ENCODE data around the gene TMPRSS2. TPM values are rescaled to one million over a fixed set of nuclear protein-coding genes. Genes with fewer than 3 reads are reported as not detected.
"Not testable (repeated sequence)": the region's sequence is repeated elsewhere in the genome, so short reads cannot be mapped to it uniquely, and the experiment has no call there.

Gene TMPRSS2
- polyA plus RNA-seq, 4 donors: 108 to 167 (median 136) TPM

DNA sequence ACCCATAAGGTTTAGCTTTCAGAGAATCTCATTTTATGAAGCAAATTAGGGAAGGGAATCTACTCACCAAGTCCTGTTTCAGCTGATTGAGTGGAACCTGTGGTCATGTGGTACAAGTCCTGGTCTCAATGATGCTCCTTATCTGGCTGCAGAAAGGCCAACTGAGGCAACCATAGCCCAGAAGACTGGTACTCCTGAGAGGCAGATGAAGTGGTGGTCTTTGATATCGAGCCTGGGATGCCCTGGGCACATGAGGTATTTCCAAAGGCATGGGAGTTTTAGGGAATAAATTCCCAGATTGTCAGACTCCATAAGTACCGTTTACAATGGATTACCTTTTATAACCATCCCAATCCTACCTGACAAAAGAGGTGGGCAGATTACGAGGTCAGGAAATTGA lies 78.7 kb downstream of the TMPRSS2 start:
- DNase-seq: no peak
- Histone ChIP-seq H3K36me3 (ENCODE audit: control insufficient read depth in 3 of 3, insufficient read depth in 2 of 3, low read depth in 1 of 3, low read length in 3 of 3) (peaks cover 7 to 18% (median 10%) of the 10 kb centered on the region in 3 donors), H3K27me3 (ENCODE audit: control insufficient read depth in 3 of 3, insufficient read depth in 3 of 3, low read length in 3 of 3) (peaks cover 0 to 10% (median 0%) of the 10 kb centered on the region in 3 donors), H3K27ac (ENCODE audit: low read depth in 1 of 3, low read length in 2 of 3) (no peak overlapping the region), H3K9me3 (ENCODE audit: control insufficient read depth in 2 of 2, insufficient read depth in 1 of 2, low read depth in 1 of 2, low read length in 1 of 2) (no peaks in the 10 kb centered on the region), H3K4me1 (ENCODE audit: control insufficient read depth in 3 of 3, insufficient read depth in 2 of 3, low read depth in 1 of 3, low read length in 2 of 3) (peaks cover 4 to 23% (median 7%) of the 10 kb centered on the region in 3 donors), H3K4me3 (ENCODE audit: low read depth in 1 of 3, low read length in 3 of 3) (no peak overlapping the region)
- no peak for FAIRE-seq
- WGBS, 3 donors: 91 to 94% (median 92%) methylated on average over 3 of the region's 3 CpGs

DNA sequence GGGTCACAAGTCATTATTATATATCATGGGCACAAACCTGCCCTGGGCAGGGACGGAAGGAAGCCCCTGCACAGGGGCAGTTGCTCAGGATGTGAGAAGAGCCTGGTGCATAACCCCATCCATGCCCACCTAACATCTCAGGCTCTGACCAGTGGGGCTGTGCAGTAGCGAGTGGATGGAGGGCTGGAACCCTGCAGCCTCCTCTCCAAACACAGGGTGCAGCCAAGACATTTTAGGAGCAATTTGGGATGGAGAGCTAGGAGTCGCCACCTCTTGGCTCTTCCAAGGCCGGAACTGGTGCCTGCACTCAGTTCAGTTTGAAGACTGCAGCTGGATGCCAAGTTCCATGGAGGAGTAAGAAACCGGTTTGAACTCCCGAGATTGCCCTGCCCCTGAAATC lies 79.1 kb downstream of the TMPRSS2 start:
- Histone ChIP-seq H3K27ac (ENCODE audit: low read depth in 1 of 3, low read length in 2 of 3) (no peak overlapping the region), H3K36me3 (ENCODE audit: control insufficient read depth in 3 of 3, insufficient read depth in 2 of 3, low read depth in 1 of 3, low read length in 3 of 3) (peaks cover 5 to 18% (median 10%) of the 10 kb centered on the region in 3 donors), H3K4me3 (ENCODE audit: low read depth in 1 of 3, low read length in 3 of 3) (no peak overlapping the region), H3K4me1 (ENCODE audit: control insufficient read depth in 3 of 3, insufficient read depth in 2 of 3, low read depth in 1 of 3, low read length in 2 of 3) (peaks cover 4 to 21% (median 7%) of the 10 kb centered on the region in 3 donors), H3K9me3 (ENCODE audit: control insufficient read depth in 2 of 2, insufficient read depth in 1 of 2, low read depth in 1 of 2, low read length in 1 of 2) (no peaks in the 10 kb centered on the region), H3K27me3 (ENCODE audit: control insufficient read depth in 3 of 3, insufficient read depth in 3 of 3, low read length in 3 of 3) (peaks cover 0 to 10% (median 0%) of the 10 kb centered on the region in 3 donors)
- DNase-seq (no peak), FAIRE-seq (no peak)
- 87 to 89% (median 88%) methylated on average over 6 of the region's 6 CpGs for WGBS, 3 donors

DNA sequence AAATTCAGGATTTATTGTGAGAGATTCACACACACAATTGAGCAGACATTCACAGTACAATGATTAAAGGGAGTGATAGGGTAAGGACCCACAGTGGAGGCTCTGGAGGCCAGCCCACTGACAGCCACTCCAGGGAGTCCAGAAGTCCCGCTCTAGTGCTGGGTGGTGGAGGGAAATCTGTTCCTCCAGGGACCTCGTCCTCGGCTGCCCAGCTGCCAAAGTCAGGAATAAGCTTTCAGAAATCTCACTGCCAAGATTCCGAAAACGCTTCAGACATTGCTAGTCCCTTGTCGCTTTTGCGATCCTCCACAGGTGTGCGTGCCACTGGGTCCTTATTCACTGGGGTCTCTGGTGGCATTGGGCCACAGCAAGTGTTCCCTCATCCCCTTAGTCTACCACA lies 79.6 kb downstream of the TMPRSS2 start:
- WGBS, 3 donors: 93 to 96% (median 96%) methylated on average over 8 of the region's 8 CpGs
- H3K4me3 ChIP-seq (ENCODE audit: low read depth in 1 of 3, low read length in 3 of 3): no peak overlapping the region
- no peak for DNase-seq
- FAIRE-seq: no peak
- no peak overlapping the region for H3K27ac ChIP-seq (ENCODE audit: low read depth in 1 of 3, low read length in 2 of 3)
- H3K4me1 ChIP-seq (ENCODE audit: control insufficient read depth in 3 of 3, insufficient read depth in 2 of 3, low read depth in 1 of 3, low read length in 2 of 3): peaks cover 4 to 17% (median 7%) of the 10 kb centered on the region in 3 donors
- H3K27me3 ChIP-seq (ENCODE audit: control insufficient read depth in 3 of 3, insufficient read depth in 3 of 3, low read length in 3 of 3): peaks cover 0 to 10% (median 0%) of the 10 kb centered on the region in 3 donors
- peaks cover 3 to 18% (median 7%) of the 10 kb centered on the region in 3 donors for H3K36me3 ChIP-seq (ENCODE audit: control insufficient read depth in 3 of 3, insufficient read depth in 2 of 3, low read depth in 1 of 3, low read length in 3 of 3)
- H3K9me3 ChIP-seq (ENCODE audit: control insufficient read depth in 2 of 2, insufficient read depth in 1 of 2, low read depth in 1 of 2, low read length in 1 of 2): no peaks in the 10 kb centered on the region

DNA sequence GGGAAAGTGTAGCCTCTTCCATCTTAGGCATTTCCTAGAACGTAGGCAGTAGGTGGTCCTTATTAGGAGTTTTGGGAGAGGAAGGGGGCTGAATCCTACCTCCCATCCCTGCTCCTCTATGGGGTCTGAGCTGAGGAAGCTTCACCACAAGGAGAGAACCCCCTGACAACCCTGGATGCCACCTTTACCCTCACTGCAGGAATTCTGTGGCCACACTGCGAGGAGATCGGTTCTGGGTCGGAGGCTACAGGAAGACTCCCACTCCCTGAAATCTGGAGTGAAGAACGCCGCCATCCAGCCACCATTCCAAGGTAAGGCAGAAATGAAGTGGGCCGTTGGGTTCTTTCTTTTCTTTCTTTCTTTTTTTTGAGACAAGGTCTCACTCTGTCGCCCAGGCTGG lies 80.4 kb downstream of the TMPRSS2 start:
- Histone ChIP-seq H3K9me3 (ENCODE audit: control insufficient read depth in 2 of 2, insufficient read depth in 1 of 2, low read depth in 1 of 2, low read length in 1 of 2) (no peaks in the 10 kb centered on the region), H3K27me3 (ENCODE audit: control insufficient read depth in 3 of 3, insufficient read depth in 3 of 3, low read length in 3 of 3) (peaks cover 0 to 10% (median 0%) of the 10 kb centered on the region in 3 donors), H3K27ac (ENCODE audit: low read depth in 1 of 3, low read length in 2 of 3) (no peak overlapping the region), H3K4me1 (ENCODE audit: control insufficient read depth in 3 of 3, insufficient read depth in 2 of 3, low read depth in 1 of 3, low read length in 2 of 3) (peaks cover 4 to 10% (median 4%) of the 10 kb centered on the region in 3 donors), H3K4me3 (ENCODE audit: low read depth in 1 of 3, low read length in 3 of 3) (no peak overlapping the region), H3K36me3 (ENCODE audit: control insufficient read depth in 3 of 3, insufficient read depth in 2 of 3, low read depth in 1 of 3, low read length in 3 of 3) (peaks cover 2 to 18% (median 3%) of the 10 kb centered on the region in 3 donors)
- DNase-seq (no peak), FAIRE-seq (no peak)
- WGBS, 3 donors: 92 to 93% (median 92%) methylated on average over 8 of the region's 8 CpGs

DNA sequence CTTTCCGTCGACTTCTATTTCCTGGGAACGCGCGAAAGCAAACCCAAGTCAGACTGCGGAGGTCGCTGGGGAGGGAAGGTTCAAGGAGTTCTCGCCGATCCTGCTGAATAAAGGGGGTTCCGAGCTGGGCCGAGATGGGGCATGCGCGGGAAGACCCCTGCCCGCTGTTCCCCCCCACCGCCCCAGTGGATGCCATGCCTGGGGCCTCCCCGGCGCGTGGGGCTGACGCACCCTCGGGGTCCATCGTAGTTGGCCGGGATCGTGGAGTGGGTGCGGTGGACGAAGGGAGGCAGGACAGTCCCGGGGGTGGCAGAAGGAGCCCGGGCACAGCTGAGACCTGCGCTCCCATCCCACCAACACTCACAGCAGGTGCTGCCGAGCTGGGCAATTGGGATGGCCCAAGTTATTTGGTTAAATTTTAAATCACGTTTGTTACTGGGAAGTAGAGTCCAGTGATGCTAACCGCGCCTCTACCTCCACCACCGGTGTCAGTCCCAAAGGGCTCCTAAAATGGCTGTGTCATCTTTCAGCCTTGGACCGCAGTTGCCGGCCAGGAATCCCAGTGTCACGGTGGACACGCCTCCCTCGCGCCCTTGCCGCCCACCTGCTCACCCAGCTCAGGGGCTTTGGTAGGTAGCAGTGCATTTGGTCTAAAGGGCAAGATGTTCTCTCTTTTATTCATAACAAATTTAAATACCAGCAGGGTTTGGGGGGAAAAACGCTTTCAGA lies 81.1 kb downstream of the TMPRSS2 start:
- Histone ChIP-seq H3K27me3 (ENCODE audit: control insufficient read depth in 3 of 3, insufficient read depth in 3 of 3, low read length in 3 of 3) (peaks cover 0 to 10% (median 0%) of the 10 kb centered on the region in 3 donors), H3K36me3 (ENCODE audit: control insufficient read depth in 3 of 3, insufficient read depth in 2 of 3, low read depth in 1 of 3, low read length in 3 of 3) (peaks cover 0 to 12% (median 2%) of the 10 kb centered on the region in 3 donors), H3K27ac (ENCODE audit: low read depth in 1 of 3, low read length in 2 of 3) (peak overlapping the region in 1 of 3 donors; percentile 90), H3K4me3 (ENCODE audit: low read depth in 1 of 3, low read length in 3 of 3) (peak overlapping the region; percentile 86 to 88 (median 87)), H3K4me1 (ENCODE audit: control insufficient read depth in 3 of 3, insufficient read depth in 2 of 3, low read depth in 1 of 3, low read length in 2 of 3) (peaks cover 2 to 12% (median 4%) of the 10 kb centered on the region in 3 donors), H3K9me3 (ENCODE audit: control insufficient read depth in 2 of 2, insufficient read depth in 1 of 2, low read depth in 1 of 2, low read length in 1 of 2) (no peaks in the 10 kb centered on the region)
- FAIRE-seq: no peak
- peak; percentile 25 to 41 for DNase-seq
- 8 to 18% (median 13%) methylated on average over 41 of the region's 41 CpGs for WGBS, 3 donors

DNA sequence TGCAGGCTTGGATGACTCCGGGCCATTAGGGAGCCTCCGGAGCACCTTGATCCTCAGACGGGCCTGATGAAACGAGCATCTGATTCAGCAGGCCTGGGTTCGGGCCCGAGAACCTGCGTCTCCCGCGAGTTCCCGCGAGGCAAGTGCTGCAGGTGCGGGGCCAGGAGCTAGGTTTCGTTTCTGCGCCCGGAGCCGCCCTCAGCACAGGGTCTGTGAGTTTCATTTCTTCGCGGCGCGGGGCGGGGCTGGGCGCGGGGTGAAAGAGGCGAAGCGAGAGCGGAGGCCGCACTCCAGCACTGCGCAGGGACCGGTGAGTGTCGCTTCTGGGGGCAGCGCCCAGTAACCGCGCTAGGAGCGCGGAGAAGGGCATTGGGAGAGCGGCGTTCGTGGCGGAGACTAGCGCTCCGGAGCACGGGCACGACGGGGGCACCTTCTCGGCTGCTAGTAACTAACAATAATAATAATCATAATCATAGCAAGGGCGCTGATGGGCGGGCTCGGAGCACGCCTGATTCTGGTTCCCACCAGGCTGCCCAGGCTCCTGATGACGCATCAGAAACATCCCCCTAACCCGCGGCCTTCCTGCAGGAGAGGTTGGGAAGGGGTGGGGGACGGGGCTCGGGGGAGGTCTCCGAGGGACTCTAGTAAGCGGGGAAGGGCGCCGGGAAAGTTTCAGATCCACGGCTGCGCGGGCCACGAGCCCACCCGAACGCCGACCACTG lies 81.8 kb downstream of the TMPRSS2 start, which contains the start of gene MX1:
Gene MX1, plus strand, starts transcription at position 286 of the 722 bp plus-strand sequence. CDS start 5,832 bp downstream, outside the sequence.
- 0 to 1% (median 1%) methylated on average over 59 to 65 of the region's 65 CpGs for WGBS, 3 donors
- FAIRE-seq (no peak), DNase-seq (peak; percentile 92 to 93)
- Histone ChIP-seq H3K27me3 (ENCODE audit: control insufficient read depth in 3 of 3, insufficient read depth in 3 of 3, low read length in 3 of 3) (peaks cover 0 to 10% (median 0%) of the 10 kb centered on the region in 3 donors), H3K36me3 (ENCODE audit: control insufficient read depth in 3 of 3, insufficient read depth in 2 of 3, low read depth in 1 of 3, low read length in 3 of 3) (peaks cover 0 to 9% (median 2%) of the 10 kb centered on the region in 3 donors), H3K4me1 (ENCODE audit: control insufficient read depth in 3 of 3, insufficient read depth in 2 of 3, low read depth in 1 of 3, low read length in 2 of 3) (peaks cover 2 to 15% (median 4%) of the 10 kb centered on the region in 3 donors), H3K9me3 (ENCODE audit: control insufficient read depth in 2 of 2, insufficient read depth in 1 of 2, low read depth in 1 of 2, low read length in 1 of 2) (no peaks in the 10 kb centered on the region), H3K27ac (ENCODE audit: low read depth in 1 of 3, low read length in 2 of 3) (peak within 1 kb of the TSS; percentile 17 to 90 (median 85)), H3K4me3 (ENCODE audit: low read depth in 1 of 3, low read length in 3 of 3) (peak within 1 kb of the TSS; percentile 86 to 88 (median 87))

DNA sequence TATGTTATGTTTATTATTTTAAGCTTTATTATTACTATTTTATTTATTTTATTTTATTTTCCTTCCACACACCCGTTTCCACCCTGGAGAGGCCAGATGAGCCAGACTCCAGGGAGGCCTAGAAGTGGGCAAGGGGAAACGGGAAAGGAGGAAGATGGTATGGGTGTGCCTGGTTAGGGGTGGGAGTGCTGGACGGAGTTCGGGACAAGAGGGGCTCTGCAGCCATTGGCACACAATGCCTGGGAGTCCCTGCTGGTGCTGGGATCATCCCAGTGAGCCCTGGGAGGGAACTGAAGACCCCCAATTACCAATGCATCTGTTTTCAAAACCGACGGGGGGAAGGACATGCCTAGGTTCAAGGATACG lies 82.4 kb downstream of the TMPRSS2 start:
- H3K4me1 ChIP-seq (ENCODE audit: control insufficient read depth in 3 of 3, insufficient read depth in 2 of 3, low read depth in 1 of 3, low read length in 2 of 3): peaks cover 2 to 17% (median 4%) of the 10 kb centered on the region in 3 donors
- DNase-seq (no peak), FAIRE-seq (no peak)
- peak overlapping the region; percentile 86 to 88 (median 87) for H3K4me3 ChIP-seq (ENCODE audit: low read depth in 1 of 3, low read length in 3 of 3)
- 27 to 35% (median 29%) methylated on average over 7 of the region's 7 CpGs for WGBS, 3 donors
- H3K27me3 ChIP-seq (ENCODE audit: control insufficient read depth in 3 of 3, insufficient read depth in 3 of 3, low read length in 3 of 3): peaks cover 0 to 10% (median 0%) of the 10 kb centered on the region in 3 donors
- H3K36me3 ChIP-seq (ENCODE audit: control insufficient read depth in 3 of 3, insufficient read depth in 2 of 3, low read depth in 1 of 3, low read length in 3 of 3): peaks cover 0 to 8% (median 2%) of the 10 kb centered on the region in 3 donors
- peak overlapping the region; percentile 17 to 90 (median 85) for H3K27ac ChIP-seq (ENCODE audit: low read depth in 1 of 3, low read length in 2 of 3)
- no peaks in the 10 kb centered on the region for H3K9me3 ChIP-seq (ENCODE audit: control insufficient read depth in 2 of 2, insufficient read depth in 1 of 2, low read depth in 1 of 2, low read length in 1 of 2)

DNA sequence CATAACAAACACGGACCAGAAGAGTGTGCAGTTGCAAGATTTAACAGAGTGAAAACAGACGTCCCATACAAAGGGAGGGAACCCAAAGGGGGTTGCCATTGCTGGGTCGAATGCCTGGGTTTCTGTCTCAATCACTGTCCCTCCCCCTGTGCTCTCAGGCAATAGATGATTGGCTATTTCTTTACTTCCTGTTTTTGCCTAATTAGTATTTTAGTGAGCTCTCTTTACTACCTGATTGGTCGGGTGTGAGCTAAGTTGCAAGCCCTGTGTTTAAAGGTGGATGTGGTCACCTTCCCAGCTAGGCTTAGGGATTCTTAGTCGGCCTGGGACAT lies 84.7 kb downstream of the TMPRSS2 start:
- H3K4me3 ChIP-seq (ENCODE audit: low read depth in 1 of 3, low read length in 3 of 3); H3K27ac ChIP-seq (ENCODE audit: low read depth in 1 of 3, low read length in 2 of 3); H3K9me3 ChIP-seq (ENCODE audit: control insufficient read depth in 2 of 2, insufficient read depth in 1 of 2, low read depth in 1 of 2, low read length in 1 of 2); H3K36me3 ChIP-seq (ENCODE audit: control insufficient read depth in 3 of 3, insufficient read depth in 2 of 3, low read depth in 1 of 3, low read length in 3 of 3); FAIRE-seq; DNase-seq: not testable (repeated sequence)
- peaks cover 0 to 10% (median 0%) of the 10 kb centered on the region in 3 donors for H3K27me3 ChIP-seq (ENCODE audit: control insufficient read depth in 3 of 3, insufficient read depth in 3 of 3, low read length in 3 of 3)
- H3K4me1 ChIP-seq (ENCODE audit: control insufficient read depth in 3 of 3, insufficient read depth in 2 of 3, low read depth in 1 of 3, low read length in 2 of 3): peaks cover 2 to 22% (median 4%) of the 10 kb centered on the region in 3 donors
- 70 to 76% (median 76%) methylated on average over 5 of the region's 5 CpGs for WGBS, 3 donors
